ENCODE results near the gene ECI2.

DNA sequence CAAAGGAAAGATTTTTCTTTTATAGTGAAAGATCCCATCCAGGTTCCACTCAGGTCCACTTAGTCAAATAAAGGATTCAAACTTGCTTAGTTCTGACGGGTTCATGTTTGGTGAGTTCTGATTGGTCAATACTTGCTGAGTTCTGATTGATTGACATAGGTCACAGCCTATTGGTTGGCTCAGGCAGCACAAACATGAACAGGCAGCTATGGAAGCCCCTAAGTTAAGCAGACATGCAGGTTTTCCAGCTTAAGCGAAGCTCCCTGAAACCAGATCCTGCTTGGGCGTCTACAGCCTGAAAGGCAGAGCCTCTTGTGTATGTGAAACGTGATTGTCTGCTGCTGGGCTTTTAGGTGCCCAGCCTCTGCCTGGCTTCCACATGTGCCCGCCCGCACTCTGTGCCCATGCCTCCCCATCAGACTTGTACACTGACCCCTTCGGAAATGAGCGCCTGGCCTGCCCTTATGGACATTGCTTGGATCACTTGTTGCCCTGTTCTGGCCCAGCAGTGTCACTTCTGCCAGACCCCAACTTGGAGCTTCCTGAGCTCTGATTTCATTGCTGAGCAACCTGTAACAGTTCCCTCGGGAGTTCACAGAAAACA lies 45.4 kb upstream of the ECI2 start:
- TF ChIP-seq CTCF (IDR thresholded peaks at IDR 0.05): no peak
- TF ChIP-seq POLR2A (IDR thresholded peaks at IDR 0.05): no peak

Measured in esophagus squamous epithelium (tissue), 4 donors.